ENCODE measurements around the gene HABP2. TPM values are rescaled to one million over a fixed set of nuclear protein-coding genes. Genes with fewer than 3 reads are reported as not detected.

The HABP2 gene
- polyA plus RNA-seq, 6 donors from 2014 or later, result not detected

DNA sequence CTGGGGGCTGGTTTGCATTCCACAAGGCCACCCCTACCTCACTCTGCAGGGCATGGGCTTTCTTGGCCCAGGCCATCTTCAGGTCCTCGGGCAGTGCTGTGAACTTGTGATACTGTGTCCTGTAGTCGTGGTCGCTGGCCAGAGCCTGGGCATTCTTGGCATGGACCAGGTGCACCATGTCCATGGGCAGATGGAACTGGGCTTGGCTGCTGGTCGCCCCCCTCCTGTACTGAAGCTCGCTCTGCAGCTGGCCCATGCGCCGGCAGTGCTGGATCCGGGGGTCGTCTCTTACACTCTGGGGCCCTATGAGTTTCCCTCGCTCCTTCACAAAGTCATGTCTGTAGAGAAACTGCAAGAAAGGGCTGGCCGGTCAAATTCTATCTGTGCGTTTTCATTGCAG is 51.7 kb downstream of the HABP2 start:
- no peak for DNase-seq
- H3K27ac Mint-ChIP-seq, result peak overlapping the region in 1 of 6 donors; percentile 61
- peaks cover 0 to 2% (median 0%) of the 10 kb centered on the region in 7 donors for H3K9me3 Mint-ChIP-seq
- no peaks in the 10 kb centered on the region for H3K4me1 Mint-ChIP-seq
- ATAC-seq (ENCODE audit: low read depth in 2 of 2), result no peak
- no peaks in the 10 kb centered on the region for H3K36me3 Mint-ChIP-seq
- peaks cover 11 to 30% (median 28%) of the 10 kb centered on the region in 3 donors for H3K27me3 Mint-ChIP-seq
- no peak overlapping the region for H3K4me3 Mint-ChIP-seq

DNA sequence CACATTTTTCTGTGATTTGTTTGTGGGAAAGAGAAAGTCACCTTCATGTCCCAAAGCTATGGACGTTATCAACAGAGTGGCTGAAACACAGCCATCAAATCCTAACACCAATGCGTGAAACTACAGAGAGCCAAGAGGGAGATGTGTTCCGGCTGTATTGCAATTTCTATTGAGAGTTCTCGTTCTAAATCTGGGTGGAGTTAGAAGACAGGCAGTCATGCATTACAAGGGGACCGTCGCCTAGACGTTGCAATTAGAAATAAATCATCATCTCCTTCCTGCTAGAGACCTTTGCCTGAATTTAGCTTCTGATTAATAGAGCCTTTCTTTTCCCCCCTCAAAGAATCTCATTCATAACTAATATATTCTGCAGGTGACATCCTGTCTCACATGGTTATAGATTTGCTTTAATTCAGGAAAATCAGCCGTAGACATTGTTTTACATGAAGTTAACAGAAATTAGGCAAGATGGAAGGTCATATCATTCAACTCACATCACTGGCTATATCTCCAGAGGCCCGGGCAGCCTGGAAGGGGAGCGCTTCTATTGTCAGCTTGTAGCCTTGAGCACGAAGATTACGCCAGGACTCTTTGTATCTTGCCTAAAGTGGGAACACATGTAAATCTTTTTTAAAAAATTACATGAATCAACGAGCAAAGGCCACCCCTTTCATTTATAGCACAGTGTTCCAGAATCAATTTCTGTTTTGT is 52.6 kb downstream of the HABP2 start:
- Mint-ChIP-seq H3K27me3 (peaks cover 11 to 30% (median 26%) of the 10 kb centered on the region in 3 donors), H3K36me3 (no peaks in the 10 kb centered on the region), H3K4me1 (no peaks in the 10 kb centered on the region), H3K4me3 (no peak overlapping the region), H3K27ac (no peak overlapping the region), H3K9me3 (no peaks in the 10 kb centered on the region)
- no peak for DNase-seq
- no peak for ATAC-seq (ENCODE audit: low read depth in 2 of 2)

DNA sequence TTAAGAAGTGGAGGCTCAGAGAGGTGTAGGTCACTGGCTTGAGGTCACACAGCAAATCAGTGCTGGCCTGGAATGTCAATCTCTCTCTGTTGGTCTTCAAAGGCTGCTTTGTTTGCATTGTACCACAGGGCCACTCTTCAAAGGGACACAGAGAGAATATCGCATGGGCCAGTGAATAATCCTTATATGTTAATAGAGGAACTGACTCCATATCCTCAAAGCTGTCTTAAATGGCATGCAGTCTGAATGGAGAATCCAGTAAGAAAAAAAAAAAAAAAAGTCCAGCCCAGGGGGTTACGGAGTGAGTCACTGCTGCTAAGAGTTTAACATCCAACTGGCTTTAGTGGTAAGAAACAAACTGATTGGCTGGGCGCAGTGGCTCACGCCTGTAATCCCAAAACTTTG is 56.9 kb downstream of the HABP2 start:
- no peak for ATAC-seq (ENCODE audit: low read depth in 2 of 2)
- Mint-ChIP-seq H3K4me1 (peaks cover 0 to 3% (median 0%) of the 10 kb centered on the region in 3 donors), H3K9me3 (no peaks in the 10 kb centered on the region), H3K36me3 (no peaks in the 10 kb centered on the region), H3K27me3 (peaks cover 13 to 21% (median 15%) of the 10 kb centered on the region in 3 donors), H3K4me3 (no peak overlapping the region), H3K27ac (peak overlapping the region in 1 of 6 donors; percentile 4)
- DNase-seq, result no peak

DNA sequence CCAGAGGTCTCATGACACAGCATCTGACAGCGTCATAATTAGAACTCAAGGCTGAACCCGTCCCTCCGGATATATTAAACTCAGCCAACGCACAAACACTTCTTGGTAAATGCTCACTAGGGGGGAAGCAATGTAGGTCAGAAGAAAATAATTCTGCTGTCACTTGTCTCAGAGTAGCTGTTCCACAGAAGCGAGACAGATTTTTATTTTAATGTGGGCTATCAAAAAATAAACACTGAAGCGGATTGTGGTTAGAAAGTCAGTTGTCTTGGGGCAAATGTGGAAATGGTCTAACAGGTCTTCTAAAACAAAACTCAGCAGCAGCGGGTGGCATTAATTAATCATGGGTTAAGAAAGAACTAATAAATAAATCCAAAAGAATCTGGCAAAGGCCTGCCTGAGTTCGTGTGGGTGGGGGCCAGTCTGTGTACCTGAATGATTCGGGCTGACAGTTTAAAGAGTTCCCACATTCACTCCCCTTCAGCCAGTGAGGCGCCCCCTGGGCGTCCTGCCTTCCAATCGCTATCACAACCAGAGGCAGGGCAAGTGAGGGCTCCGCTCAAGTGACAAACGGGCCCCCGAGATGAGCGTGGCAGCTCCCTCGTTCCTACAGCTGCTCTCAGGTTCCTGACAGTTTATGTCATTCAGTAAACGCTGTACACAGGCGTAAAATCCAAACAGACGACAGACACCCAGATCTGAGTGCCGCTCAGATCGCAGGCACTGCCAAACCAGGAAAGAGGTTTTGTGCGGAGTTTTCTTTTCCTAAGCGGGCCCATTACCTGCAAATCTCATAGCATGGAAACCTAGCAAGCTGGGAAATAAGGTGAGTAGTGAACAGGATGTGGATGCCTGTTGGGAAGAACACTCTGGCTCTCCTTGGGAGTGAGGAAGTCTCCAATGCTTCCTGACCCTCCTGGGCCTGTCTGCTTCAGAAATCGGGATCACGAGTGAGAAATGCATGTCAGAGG is 58.1 kb downstream of the HABP2 start:
- peak overlapping the region in 1 of 6 donors; percentile 21 for H3K27ac Mint-ChIP-seq

DNA sequence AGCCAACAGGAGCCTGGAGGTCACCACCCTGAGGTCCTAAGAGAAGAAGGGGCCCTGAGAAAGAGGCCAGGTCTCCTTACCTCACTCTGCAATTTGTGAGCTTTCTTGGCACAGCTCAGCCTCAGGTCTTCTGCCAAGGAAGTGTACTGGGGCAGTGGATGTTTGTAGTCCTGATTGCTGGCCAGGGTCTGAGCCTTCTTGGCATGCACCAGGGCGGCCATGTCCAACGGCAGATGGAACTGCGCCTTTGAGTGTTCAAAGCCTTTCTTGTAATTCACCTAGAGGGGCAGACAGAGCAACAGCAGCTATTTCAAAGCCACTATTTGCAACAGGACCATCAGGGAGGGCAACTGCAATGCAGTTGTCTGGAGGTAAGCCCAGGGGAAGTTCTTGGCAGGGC is 59.3 kb downstream of the HABP2 start:
- ATAC-seq (ENCODE audit: low read depth in 2 of 2) (no peak), DNase-seq (no peak)
- Mint-ChIP-seq H3K4me3 (no peak overlapping the region), H3K4me1 (peaks cover 0 to 3% (median 0%) of the 10 kb centered on the region in 3 donors), H3K9me3 (no peaks in the 10 kb centered on the region), H3K27me3 (peaks cover 14 to 28% (median 26%) of the 10 kb centered on the region in 3 donors), H3K27ac (no peak overlapping the region), H3K36me3 (no peaks in the 10 kb centered on the region)

More for the DNA sequence above, 58.1 kb downstream of the HABP2 start:
- no peaks in the 10 kb centered on the region for H3K36me3 Mint-ChIP-seq
- no peak for ATAC-seq (ENCODE audit: low read depth in 2 of 2)
- no peak overlapping the region for H3K4me3 Mint-ChIP-seq
- peaks cover 0 to 3% (median 0%) of the 10 kb centered on the region in 3 donors for H3K4me1 Mint-ChIP-seq
- no peak for DNase-seq
- H3K9me3 Mint-ChIP-seq, result no peaks in the 10 kb centered on the region
- H3K27me3 Mint-ChIP-seq, result peaks cover 16 to 21% (median 18%) of the 10 kb centered on the region in 3 donors

DNA sequence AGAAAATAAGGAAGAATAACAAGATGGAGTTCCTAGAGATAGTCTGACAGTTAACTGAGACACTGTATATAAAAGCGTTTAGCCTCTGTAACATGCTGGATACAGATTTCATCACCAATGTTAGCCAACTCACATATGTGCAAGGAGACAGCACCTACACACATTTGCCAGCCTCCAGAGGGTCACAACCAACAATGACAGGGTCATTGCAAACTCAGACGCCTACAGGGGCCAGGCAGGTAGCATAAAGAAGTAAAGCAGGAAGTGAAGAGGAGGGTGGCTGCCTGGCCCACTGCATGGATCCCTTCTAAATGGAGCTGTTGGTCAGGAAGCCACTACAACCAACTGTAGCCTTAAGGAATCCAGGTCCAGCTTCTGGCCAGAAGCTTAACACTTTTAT is 60.6 kb downstream of the HABP2 start:
- no peaks in the 10 kb centered on the region for H3K36me3 Mint-ChIP-seq
- no peak overlapping the region for H3K27ac Mint-ChIP-seq
- DNase-seq (no peak), ATAC-seq (ENCODE audit: low read depth in 2 of 2) (no peak)
- peaks cover 14 to 26% (median 24%) of the 10 kb centered on the region in 3 donors for H3K27me3 Mint-ChIP-seq
- no peak overlapping the region for H3K4me3 Mint-ChIP-seq
- no peaks in the 10 kb centered on the region for H3K9me3 Mint-ChIP-seq
- H3K4me1 Mint-ChIP-seq, result peaks cover 0 to 3% (median 0%) of the 10 kb centered on the region in 3 donors

DNA sequence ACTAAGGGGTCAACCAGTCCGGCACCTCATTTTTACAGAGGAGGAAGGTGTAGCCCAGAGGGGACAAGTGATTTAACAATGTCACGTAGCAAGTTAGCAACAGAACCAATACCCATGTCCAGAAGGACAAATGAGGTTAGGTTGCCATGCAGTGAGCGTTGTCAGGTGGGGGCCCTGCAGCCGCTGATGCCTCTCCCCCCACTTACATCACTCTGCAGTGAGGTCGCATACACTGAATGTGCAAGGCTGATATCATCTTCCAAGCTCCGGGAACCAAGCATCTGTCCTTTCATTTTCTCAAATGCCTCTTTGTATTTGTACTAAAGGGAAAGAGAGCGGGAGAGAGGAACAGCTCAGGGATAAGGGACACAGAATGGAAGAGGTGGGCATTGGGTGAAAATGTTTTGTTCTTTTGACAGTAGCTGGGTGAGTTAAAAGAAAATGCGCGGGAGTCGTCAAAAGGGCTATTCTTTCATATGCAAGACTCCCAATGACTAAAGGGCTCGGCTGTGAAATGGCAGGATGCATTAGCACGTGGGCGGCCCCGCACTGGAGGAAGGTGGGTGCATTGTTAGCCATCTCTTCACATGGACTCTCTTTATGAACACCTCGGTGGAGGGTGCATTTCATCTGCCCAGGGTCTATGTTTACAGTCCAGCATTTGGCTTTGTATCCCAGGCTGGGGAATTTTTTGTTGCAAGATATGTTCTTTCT is 61.3 kb downstream of the HABP2 start:
- H3K4me3 Mint-ChIP-seq, result no peak overlapping the region

DNA sequence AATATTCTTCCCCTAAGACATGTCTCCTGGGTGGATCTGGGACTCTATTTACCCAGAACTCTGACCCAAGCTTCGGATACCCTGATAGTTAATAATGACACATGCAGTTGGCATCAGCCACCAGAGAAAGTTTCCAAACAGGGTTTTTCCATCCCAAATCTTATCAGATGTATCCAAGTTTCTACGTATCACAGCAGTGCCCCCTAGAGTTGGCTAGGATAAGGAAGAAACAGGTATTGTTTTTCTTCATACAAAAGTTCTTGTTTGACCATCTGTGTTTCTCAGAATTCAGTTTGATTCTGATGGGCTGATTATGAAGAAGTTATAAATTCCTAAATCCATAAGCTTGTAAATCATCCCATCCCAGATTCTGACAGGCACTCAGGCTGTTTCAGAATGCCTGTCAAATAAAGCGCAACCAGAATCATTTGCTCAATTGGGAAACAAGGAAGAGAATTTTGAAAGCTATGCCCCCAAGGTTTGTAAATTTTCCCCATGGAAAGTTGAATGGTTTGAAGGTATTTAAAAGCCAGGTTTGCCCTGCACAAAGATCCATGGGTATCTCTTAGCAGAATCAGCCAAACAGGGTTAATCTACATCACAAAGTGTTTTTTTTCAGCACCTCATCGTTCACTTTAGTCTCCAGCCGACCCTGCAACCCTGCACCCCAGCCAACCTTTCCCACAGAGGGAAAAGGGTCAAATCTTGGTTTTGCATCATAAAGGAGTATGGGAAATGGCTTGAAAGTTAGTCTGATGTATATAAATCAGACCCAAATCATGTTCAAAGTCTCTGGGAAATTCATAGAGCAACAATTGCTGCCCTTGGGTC is 63.6 kb downstream of the HABP2 start:
- ATAC-seq (ENCODE audit: low read depth in 2 of 2) (no peak), DNase-seq (no peak)
- H3K4me3 Mint-ChIP-seq, result no peak overlapping the region
- H3K27ac Mint-ChIP-seq, result no peak overlapping the region
- no peaks in the 10 kb centered on the region for H3K9me3 Mint-ChIP-seq
- H3K36me3 Mint-ChIP-seq, result no peaks in the 10 kb centered on the region
- peaks cover 14 to 32% (median 26%) of the 10 kb centered on the region in 3 donors for H3K27me3 Mint-ChIP-seq
- peaks cover 0 to 3% (median 0%) of the 10 kb centered on the region in 3 donors for H3K4me1 Mint-ChIP-seq

More for the DNA sequence above, 61.3 kb downstream of the HABP2 start:
- Mint-ChIP-seq H3K27ac (no peak overlapping the region), H3K9me3 (no peaks in the 10 kb centered on the region), H3K36me3 (no peaks in the 10 kb centered on the region), H3K4me1 (peaks cover 0 to 3% (median 0%) of the 10 kb centered on the region in 3 donors), H3K27me3 (peaks cover 14 to 26% (median 21%) of the 10 kb centered on the region in 3 donors)
- DNase-seq (no peak), ATAC-seq (ENCODE audit: low read depth in 2 of 2) (no peak)

DNA sequence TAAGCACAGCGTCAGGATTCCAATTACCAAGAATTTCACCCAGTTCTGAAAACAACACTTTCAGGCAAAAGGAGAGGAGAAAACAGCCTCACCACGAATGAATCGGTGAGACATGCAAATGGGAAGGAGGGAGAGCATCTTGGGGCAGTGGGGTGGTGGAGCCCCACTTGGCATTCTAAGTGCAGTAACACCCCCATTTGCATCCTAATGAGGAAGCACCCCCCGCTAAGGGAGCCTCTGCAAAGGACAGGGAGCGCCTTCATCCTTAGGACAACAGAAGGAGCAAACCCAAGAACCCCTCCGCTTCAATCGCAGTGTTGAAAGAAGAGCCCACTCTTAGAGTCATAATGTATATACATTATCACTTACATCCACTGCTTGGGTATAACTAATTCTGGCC is 64.2 kb downstream of the HABP2 start:
- Mint-ChIP-seq H3K36me3 (no peaks in the 10 kb centered on the region), H3K9me3 (no peaks in the 10 kb centered on the region), H3K27ac (no peak overlapping the region), H3K4me3 (no peak overlapping the region), H3K4me1 (peaks cover 0 to 3% (median 0%) of the 10 kb centered on the region in 3 donors), H3K27me3 (peaks cover 14 to 32% (median 26%) of the 10 kb centered on the region in 3 donors)
- no peak for DNase-seq
- ATAC-seq (ENCODE audit: low read depth in 2 of 2), result no peak

DNA sequence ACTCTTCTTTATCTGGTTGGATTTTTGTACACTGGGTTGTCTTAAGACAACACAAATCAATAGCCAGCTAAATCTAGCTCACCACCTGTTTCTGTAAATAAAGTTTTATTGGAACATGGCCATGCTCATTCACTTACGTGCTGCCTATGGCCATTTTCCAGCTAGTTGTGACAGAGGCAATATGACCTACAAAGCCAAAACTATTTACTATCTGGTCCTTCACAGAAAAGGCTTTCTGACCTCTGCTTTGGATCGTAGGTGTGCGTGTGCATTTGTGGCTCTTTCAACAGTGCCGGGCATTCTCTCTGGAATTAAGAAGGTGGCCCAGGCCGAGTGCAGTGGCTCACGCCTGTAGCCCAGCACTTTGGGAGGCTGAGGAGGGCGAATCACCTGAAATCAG is 65.5 kb downstream of the HABP2 start:
- no peak overlapping the region for H3K4me3 Mint-ChIP-seq
- DNase-seq (no peak), ATAC-seq (ENCODE audit: low read depth in 2 of 2) (no peak)
- H3K27me3 Mint-ChIP-seq, result peaks cover 14 to 32% (median 29%) of the 10 kb centered on the region in 3 donors
- H3K9me3 Mint-ChIP-seq, result no peaks in the 10 kb centered on the region
- H3K36me3 Mint-ChIP-seq, result no peaks in the 10 kb centered on the region
- peaks cover 0 to 2% (median 0%) of the 10 kb centered on the region in 3 donors for H3K4me1 Mint-ChIP-seq
- H3K27ac Mint-ChIP-seq, result no peak overlapping the region

DNA sequence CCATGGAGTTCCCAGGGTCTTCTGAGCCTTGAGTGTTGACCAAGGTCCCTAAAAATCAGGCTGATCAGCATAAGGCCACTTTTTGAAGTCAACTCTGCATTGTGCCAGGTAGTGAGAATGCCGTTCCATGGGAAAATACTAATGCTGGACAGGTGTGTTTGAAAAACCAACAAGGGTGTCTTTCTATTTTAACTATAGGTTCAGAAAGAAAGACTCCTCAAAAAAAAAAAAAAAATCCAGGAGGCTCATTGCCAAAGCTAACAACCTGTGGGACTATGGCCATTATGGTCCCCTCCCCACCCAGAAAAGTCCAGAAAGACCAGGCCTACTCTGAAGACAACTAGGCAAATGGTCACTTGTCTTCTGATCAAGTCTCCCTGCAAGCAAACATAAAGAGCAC is 66.5 kb downstream of the HABP2 start:
- ATAC-seq (ENCODE audit: low read depth in 2 of 2) (no peak), DNase-seq (no peak)
- H3K27ac Mint-ChIP-seq, result no peak overlapping the region
- H3K36me3 Mint-ChIP-seq, result no peaks in the 10 kb centered on the region
- peaks cover 19 to 37% (median 30%) of the 10 kb centered on the region in 3 donors for H3K27me3 Mint-ChIP-seq
- H3K9me3 Mint-ChIP-seq, result no peaks in the 10 kb centered on the region
- H3K4me1 Mint-ChIP-seq, result no peaks in the 10 kb centered on the region
- no peak overlapping the region for H3K4me3 Mint-ChIP-seq

DNA sequence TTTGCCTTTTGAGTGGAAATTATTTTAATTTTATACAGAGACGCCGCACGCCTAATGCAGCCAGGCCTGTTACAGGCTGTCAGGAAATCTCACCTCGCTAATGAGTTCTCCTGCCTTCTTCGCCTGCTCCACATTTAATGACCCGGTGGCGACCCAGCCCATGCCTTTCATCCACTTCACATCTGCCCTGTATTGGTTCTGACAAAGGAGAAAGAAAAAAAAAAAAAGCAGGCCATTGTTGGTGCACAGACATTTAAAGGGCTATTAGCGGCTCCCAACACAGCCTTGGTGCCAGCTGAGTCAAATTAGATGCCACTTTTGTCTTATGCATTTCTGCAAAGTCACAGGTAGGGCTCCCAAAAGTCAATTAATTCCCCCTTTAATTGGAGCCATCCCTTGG is 67.7 kb downstream of the HABP2 start:
- no peaks in the 10 kb centered on the region for H3K4me1 Mint-ChIP-seq
- H3K27me3 Mint-ChIP-seq, result peaks cover 25 to 40% (median 26%) of the 10 kb centered on the region in 3 donors
- DNase-seq (no peak), ATAC-seq (ENCODE audit: low read depth in 2 of 2) (no peak)
- H3K27ac Mint-ChIP-seq, result no peak overlapping the region
- H3K4me3 Mint-ChIP-seq, result no peak overlapping the region
- no peaks in the 10 kb centered on the region for H3K9me3 Mint-ChIP-seq
- no peaks in the 10 kb centered on the region for H3K36me3 Mint-ChIP-seq

Measured in naive B cell (primary cell).